WERI-Rb-1 (cell line): ENCODE data around the gene ZBTB7C.

Experiments
- DNase-seq: peaks from one replicate; pipeline ENCODE4 v3.0.0-alpha.2; 2020
- H3K27ac ChIP-seq: fragments of 250-450 bp; sonication (Bioruptor Pico); 2 replicates; pipeline ENCODE4 v1.5.1; 2020; ENCODE audit warnings: mild to moderate bottlenecking, moderate library complexity
- H3K27me3 ChIP-seq: fragments of 250-450 bp; sonication (Bioruptor Pico); 2 replicates; pipeline ENCODE4 v1.5.1; 2021; ENCODE audit warnings: mild to moderate bottlenecking, low read depth, moderate library complexity; ENCODE audit not compliant: insufficient read depth, severe bottlenecking
- H3K36me3 ChIP-seq: fragments of 250-450 bp; sonication (Bioruptor Pico); 2 replicates; pipeline ENCODE4 v1.5.1; 2020; ENCODE audit warnings: mild to moderate bottlenecking, moderate library complexity
- H3K4me3 ChIP-seq: 2 replicates; pipeline ENCODE4 v1.5.1; 2011; ENCODE audit warnings: low read depth, mild to moderate bottlenecking, control low read depth, low read length
- H3K9me3 ChIP-seq: fragments of 250-450 bp; sonication (Bioruptor Pico); 2 replicates; pipeline ENCODE4 v1.5.1; 2021; ENCODE audit warnings: mild to moderate bottlenecking, moderate library complexity; ENCODE audit not compliant: severe bottlenecking
- CTCF ChIP-seq: IDR thresholded peaks from 2 replicates; pipeline ENCODE4 v1.5.1; 2011; ENCODE audit warnings: low read depth, mild to moderate bottlenecking, control low read depth, inconsistent platforms, low read length

ZBTB7C gene

GRCh38 chr18:48166336-48166875 is 242.8 kb downstream of the ZBTB7C start:
- Histone ChIP-seq H3K9me3 (no peaks in the 10 kb centered on the region), H3K36me3 (no peaks in the 10 kb centered on the region), H3K27me3 (no peaks in the 10 kb centered on the region), H3K27ac (no peak overlapping the region), H3K4me3 (no peak overlapping the region)
- DNase-seq: no peak
- no peak for TF ChIP-seq CTCF

GRCh38 chr18:48165111-48165866 is 243.9 kb downstream of the ZBTB7C start:
- no peak for TF ChIP-seq CTCF
- no peak for DNase-seq
- H3K4me3 ChIP-seq: no peak overlapping the region

GRCh38 chr18:48164701-48165100 is 244.5 kb downstream of the ZBTB7C start:
- DNase-seq: no peak
- no peak for TF ChIP-seq CTCF
- Histone ChIP-seq H3K4me3 (no peak overlapping the region), H3K36me3 (no peaks in the 10 kb centered on the region), H3K9me3 (no peaks in the 10 kb centered on the region), H3K27ac (0 out of 2 replicates have a peak overlapping the region, but pooled peaks have one; percentile 3), H3K27me3 (no peaks in the 10 kb centered on the region)

More at GRCh38 chr18:48165111-48165866, 243.9 kb downstream of the ZBTB7C start:
- Histone ChIP-seq H3K9me3 (no peaks in the 10 kb centered on the region), H3K27me3 (no peaks in the 10 kb centered on the region), H3K36me3 (no peaks in the 10 kb centered on the region), H3K27ac (no peak overlapping the region)

GRCh38 chr18:48164116-48164515 is 245.1 kb downstream of the ZBTB7C start:
- Histone ChIP-seq H3K27me3 (no peaks in the 10 kb centered on the region), H3K27ac (peak overlapping the region; percentile 3; the same call in 1 of the 2 replicates), H3K4me3 (no peak overlapping the region), H3K36me3 (no peaks in the 10 kb centered on the region), H3K9me3 (no peaks in the 10 kb centered on the region)
- TF ChIP-seq CTCF: no peak
- no peak for DNase-seq

- H3K9me3 ChIP-seq: no peaks in the 10 kb centered on the region
- peak overlapping the region; percentile 23 for H3K27ac ChIP-seq
- DNase-seq: peak; percentile 61
- no peak for TF ChIP-seq CTCF
- no peak overlapping the region for H3K4me3 ChIP-seq
- no peaks in the 10 kb centered on the region for H3K27me3 ChIP-seq
- no peaks in the 10 kb centered on the region for H3K36me3 ChIP-seq
These were observed 245.5 kb downstream of the ZBTB7C start for GRCh38 chr18:48163738-48164115.
